T-helper 9 cell (primary cell): ENCODE results near the gene DUSP7.
"Not testable (repeated sequence)": the region's sequence is repeated elsewhere in the genome, so short reads cannot be mapped to it uniquely, and the experiment has no call there.

Experiments
- DNase-seq: peaks from one replicate; pipeline ENCODE4 v3.0.0-alpha.2; 2020

The DUSP7 gene

GRCh38 chr3:52046186-52046901 lies 10.0 kb downstream of the DUSP7 start:
- DNase-seq, result no peak

GRCh38 chr3:52044869-52045619 lies 11.3 kb downstream of the DUSP7 start:
- DNase-seq, result no peak

GRCh38 chr3:52043750-52044149 lies 12.6 kb downstream of the DUSP7 start:
- DNase-seq, result no peak

- DNase-seq, result not testable (repeated sequence)
Measured at GRCh38 chr3:52043039-52043438, 13.3 kb downstream of the DUSP7 start.

- DNase-seq, result no peak
Measured at GRCh38 chr3:52041118-52041731, 15.1 kb downstream of the DUSP7 start.

- no peak for DNase-seq
Measured at GRCh38 chr3:52040600-52040999, 15.8 kb downstream of the DUSP7 start.

- DNase-seq, result no peak
Measured at GRCh38 chr3:52039846-52040245, 16.5 kb downstream of the DUSP7 start.

- DNase-seq, result no peak
Measured at GRCh38 chr3:52039426-52039825, 16.9 kb downstream of the DUSP7 start.

- no peak for DNase-seq
Measured at GRCh38 chr3:52038227-52038626, 18.1 kb downstream of the DUSP7 start.

- no peak for DNase-seq
Measured at GRCh38 chr3:52037291-52037690, 19.1 kb downstream of the DUSP7 start.

- no peak for DNase-seq
Measured at GRCh38 chr3:52036829-52037228, 19.5 kb downstream of the DUSP7 start.

- no peak for DNase-seq
Measured at GRCh38 chr3:52036222-52036694, 20.1 kb downstream of the DUSP7 start.

GRCh38 chr3:52034651-52035050 lies 21.7 kb downstream of the DUSP7 start:
- DNase-seq, result no peak

- DNase-seq, result no peak
Measured at GRCh38 chr3:52034212-52034611, 22.2 kb downstream of the DUSP7 start.

- not testable (repeated sequence) for DNase-seq
Measured at GRCh38 chr3:52033748-52034147, 22.6 kb downstream of the DUSP7 start.

- DNase-seq, result no peak
Measured at GRCh38 chr3:52032702-52033408, 23.5 kb downstream of the DUSP7 start.

GRCh38 chr3:52031896-52032295 lies 24.5 kb downstream of the DUSP7 start:
- DNase-seq, result no peak

GRCh38 chr3:52030714-52031310 lies 25.6 kb downstream of the DUSP7 start:
- DNase-seq, result no peak

GRCh38 chr3:52029535-52029934 lies 26.8 kb downstream of the DUSP7 start:
- no peak for DNase-seq

GRCh38 chr3:52029053-52029452 lies 27.3 kb downstream of the DUSP7 start:
- no peak for DNase-seq

GRCh38 chr3:52028572-52028971 lies 27.8 kb downstream of the DUSP7 start:
- no peak for DNase-seq

- no peak for DNase-seq
Measured at GRCh38 chr3:52026041-52026440, 30.3 kb downstream of the DUSP7 start.

GRCh38 chr3:52025453-52025852 lies 30.9 kb downstream of the DUSP7 start:
- DNase-seq, result no peak
